HG03039 (cell line): Measurements from ENCODE around the gene DNAJA2.
"Not testable (repeated sequence)": the region's sequence is repeated elsewhere in the genome, so short reads cannot be mapped to it uniquely, and the experiment has no call there.

Source experiments
- ATAC-seq: cut with Tn5 transposase; IDR thresholded peaks from one replicate; pipeline ENCODE4 v1.9.1; 2021; ENCODE audit warnings: mild to moderate bottlenecking, moderate library complexity; ENCODE audit not compliant: unreplicated experiment

DNAJA2 gene

DNA sequence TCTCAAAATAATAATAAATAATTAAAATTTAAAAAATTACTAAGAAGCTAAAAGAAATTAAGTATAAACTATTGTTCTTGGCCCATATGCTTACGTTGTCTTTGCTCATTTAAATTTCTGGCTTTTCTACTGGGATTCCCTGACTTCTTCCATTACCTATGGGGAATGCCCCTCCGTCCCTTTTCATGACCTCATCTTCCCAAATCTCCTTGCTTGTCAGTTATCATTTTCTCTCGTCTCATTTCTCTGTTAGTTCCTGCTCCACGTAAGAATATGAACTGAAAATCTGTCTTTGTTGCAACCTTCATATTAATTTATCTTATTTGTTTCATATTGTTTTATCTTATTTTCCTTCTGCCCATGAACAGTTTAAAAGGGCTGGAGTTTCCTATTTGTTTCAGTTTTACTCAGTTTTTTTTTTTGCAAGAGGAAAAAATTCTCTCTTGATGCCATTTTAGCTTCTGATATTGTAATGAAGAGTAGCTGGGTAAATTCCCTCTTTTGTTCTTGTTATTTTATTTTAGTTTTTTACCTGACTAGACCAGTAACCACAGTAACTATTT lies 2.5 kb upstream of the DNAJA2 start:
- ATAC-seq = no peak

GRCh38 chr16:46975165-46975564 lies 1.7 kb upstream of the DNAJA2 start:
- ATAC-seq = no peak

DNA sequence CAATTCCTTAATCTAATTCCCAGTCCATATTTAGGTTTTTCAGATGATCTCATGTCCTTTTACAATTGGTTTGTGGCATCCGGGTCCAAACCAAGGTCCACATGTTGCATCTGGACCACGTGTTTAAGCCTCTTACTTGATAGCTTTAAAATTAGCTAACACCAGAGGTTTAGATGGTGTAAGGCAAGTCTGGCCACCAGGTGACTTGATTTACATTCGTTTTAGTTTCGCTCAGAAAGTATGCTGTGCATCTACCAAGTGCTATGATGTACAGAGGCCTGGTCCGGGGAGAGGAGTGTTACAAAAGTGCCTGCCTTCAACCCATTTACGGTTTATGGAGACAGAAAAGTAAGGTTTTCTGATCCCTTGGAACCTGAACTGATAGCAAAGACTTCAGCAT lies 878 bp upstream of the DNAJA2 start:
- ATAC-seq = no peak

DNA sequence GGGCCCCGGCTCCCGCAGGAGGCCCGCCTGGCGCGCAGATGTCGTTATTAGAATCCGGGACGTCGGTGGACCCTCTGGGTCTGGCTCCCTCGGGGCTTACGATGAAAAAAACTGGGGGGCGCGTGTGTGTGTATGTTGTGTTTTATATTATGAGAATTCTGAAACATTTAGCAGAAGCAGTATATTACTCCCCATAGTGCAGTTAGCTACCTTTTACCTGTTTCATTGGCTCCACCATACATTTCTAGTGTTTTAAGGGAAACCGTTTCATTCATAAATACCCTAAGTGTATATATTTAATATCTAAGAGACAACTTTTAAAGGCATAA lies 486 bp upstream of the DNAJA2 start:
- no peak for ATAC-seq

GRCh38 chr16:46972429-46973206 lies 856 bp downstream of the DNAJA2 start:
- peak; percentile 36 for ATAC-seq

DNA sequence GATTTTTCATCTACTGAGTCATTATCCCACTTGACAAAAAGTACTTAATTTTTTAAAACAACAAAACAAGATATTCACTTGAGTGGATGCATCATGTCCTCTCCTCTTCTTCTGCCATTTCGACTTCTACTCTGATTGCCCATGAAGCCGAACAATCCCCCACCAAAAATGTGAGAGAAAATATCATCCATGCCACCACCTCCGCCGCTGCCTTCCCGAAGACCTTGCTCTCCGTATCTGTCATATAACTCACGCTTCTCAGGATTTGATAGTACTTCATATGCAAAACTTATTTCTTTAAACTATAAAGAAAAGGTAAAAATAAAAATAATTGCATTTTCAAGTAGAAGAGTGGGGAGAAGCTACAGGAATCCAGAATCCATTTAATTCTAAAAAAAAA lies 2.2 kb downstream of the DNAJA2 start:
- ATAC-seq = no peak

DNA sequence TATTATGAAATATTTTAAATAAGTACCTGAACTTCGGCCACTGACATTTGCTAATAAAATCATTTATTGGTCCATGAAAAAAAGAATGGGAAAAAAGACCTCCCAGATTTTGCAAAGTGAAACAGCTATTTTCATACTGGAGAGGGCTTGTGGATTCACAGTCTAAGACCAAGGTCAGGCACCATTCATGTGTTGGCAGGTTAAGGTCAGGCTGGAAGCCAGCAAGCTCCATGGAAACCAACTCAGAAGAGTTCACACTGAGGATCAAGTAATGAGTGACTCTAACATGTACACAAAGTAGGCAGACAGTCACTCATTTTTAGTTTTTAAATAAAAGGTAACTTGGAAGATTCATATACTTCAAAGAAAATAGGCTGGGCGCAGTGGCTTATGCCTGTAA lies 3.4 kb downstream of the DNAJA2 start:
- ATAC-seq = no peak

GRCh38 chr16:46968063-46968435 lies 5.4 kb downstream of the DNAJA2 start:
- ATAC-seq = no peak

DNA sequence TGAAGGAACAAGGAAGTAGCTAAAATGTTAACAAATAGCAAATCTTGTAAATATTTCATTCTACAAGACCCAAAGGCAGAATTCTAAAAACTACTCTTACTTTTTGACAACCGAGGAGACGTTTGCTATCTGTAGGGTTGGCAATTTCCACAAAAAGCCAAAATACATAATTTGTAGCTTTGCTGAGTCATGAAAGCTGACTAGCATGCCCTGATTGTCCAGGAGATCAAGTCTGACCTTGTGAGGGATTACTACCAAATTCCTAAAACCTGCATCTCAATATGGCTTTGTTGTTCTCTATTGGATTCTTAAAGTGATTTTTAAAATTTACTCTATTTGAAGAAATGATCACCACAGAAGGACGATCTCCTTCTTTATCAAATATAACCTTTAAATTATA lies 10.8 kb downstream of the DNAJA2 start:
- no peak for ATAC-seq

DNA sequence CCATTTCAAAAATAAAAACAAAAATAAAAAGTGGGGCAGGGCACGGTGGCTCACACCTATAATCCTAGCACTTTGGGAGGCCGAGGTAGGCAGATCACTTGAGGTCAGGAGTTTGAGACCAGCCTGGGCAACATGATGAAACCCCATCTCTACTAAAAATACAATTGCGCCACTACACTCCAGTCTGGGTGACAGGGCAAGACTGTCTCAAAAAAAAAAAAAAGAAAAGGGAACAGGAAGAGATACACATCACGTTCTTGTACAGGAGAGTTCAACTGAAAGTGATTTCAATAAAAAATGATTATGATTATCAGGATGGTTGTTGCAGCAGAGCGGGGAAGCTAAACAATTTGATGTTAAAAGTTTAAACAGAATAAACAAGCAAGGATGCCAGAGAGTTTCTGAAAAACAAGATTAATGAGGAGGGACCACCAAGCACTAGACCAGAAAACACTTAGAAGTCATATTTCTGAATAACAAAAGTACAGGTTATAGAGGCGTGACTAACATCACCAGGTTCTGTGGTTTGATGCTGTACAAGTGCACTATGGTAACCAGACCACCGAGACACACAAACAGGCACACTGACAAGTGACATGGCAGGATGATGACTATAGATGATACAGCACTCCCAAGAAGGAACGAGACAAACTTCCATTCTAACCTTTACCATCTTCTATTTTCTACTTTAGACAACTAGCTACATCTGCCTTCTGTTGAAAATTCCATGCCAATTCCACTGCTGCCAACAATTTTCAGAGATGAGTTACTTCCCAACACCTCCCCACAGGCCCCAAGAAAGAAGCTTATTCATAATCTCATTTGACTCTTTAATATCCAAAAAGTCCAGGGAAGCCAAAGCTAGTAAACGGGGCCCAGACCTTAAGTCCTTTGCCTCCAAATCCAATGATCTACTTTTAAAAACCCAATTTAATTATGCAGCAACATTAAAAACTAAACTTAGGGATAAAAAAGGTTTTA lies 11.8 kb downstream of the DNAJA2 start:
- ATAC-seq = no peak

GRCh38 chr16:46954562-46954961 lies 18.9 kb downstream of the DNAJA2 start:
- no peak for ATAC-seq

- no peak for ATAC-seq
Observed at GRCh38 chr16:46950009-46950408, 23.5 kb downstream of the DNAJA2 start.

- no peak for ATAC-seq
Observed at GRCh38 chr16:46949241-46949892, 24.1 kb downstream of the DNAJA2 start.

GRCh38 chr16:46948548-46949166 lies 24.8 kb downstream of the DNAJA2 start:
- ATAC-seq = no peak

DNA sequence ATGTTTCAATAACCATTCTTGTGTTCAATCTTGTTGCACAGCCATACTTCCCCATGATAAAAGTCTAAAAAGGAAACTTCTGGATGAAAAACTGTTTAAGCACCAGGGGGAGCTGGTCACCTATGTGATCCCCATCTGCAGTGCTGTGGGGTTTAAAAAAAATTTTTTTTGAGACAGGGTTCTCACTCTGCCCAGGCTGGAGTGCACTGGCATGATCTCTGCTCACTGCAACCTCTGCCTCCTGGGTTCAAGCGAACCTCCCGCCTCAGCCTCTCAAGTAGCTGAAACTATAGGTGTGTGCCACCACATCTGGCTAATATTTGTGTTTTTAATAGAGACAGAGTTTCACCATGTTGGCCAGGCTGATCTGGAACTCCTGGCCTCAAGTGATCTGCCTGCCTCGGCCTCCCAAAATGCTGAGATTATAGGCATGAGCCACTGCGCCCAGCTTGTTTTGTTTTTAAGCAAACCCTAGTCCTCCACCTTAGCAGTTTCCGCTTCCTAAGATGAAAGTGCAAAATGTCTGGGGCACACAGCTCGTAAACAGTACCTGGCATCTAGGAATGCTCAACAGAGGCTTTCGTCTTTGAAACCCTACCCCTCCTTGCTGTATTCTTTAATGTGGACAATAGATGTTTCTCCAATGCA lies 25.4 kb downstream of the DNAJA2 start:
- no peak for ATAC-seq

DNA sequence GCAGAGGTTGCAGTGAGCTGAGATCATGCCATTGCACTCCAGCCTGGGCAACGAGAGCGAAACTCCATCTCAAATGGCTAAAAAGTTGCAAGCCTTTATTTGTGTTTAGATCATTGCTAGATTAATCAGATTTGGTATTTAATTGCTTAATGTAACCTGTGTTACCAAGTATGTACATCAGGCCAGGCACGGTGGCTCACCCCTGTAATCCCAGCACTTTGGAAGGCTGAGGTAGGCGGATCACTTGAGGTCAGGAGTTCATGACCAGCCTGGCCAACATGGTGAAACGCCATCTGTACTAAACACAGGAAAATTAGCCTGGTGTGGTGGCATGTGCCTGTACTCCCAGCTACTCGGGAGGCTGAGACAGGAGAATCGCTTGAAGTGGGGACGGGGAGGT lies 28.8 kb downstream of the DNAJA2 start:
- ATAC-seq = not testable (repeated sequence)

DNA sequence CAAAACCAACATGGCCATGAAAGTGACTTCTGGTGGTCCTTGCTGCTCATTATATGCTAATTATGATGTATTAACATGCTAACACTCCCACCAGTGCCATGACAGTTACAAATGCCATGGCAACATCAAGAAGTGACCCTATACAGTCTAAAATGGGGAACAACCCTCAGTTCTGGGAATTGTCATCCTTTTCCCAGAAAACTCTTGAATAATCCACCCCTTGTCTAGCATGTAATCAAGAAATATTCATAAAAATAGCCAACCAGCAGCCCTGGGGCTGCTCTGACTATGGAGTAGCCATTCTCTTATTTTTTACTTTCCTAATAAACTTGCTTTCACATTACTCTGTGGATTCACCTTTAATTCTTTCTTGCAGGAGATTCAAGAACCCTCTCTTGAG lies 35.9 kb downstream of the DNAJA2 start:
- no peak for ATAC-seq

- no peak for ATAC-seq
Observed at GRCh38 chr16:46932802-46933201, 40.7 kb downstream of the DNAJA2 start.

GRCh38 chr16:46930861-46931260 lies 42.6 kb downstream of the DNAJA2 start:
- ATAC-seq = no peak
